GM12874 (cell line): ENCODE results near the gene PLPPR2.

Experiments
- TF ChIP-seq, protein P1 (sequence below): IDR thresholded peaks from 2 replicates; pipeline ENCODE4 v1.5.1; 2011; ENCODE audit warnings: low read depth, mild to moderate bottlenecking, control low read depth, low read length, moderate library complexity; ENCODE audit not compliant: insufficient read depth

PLPPR2 gene

DNA sequence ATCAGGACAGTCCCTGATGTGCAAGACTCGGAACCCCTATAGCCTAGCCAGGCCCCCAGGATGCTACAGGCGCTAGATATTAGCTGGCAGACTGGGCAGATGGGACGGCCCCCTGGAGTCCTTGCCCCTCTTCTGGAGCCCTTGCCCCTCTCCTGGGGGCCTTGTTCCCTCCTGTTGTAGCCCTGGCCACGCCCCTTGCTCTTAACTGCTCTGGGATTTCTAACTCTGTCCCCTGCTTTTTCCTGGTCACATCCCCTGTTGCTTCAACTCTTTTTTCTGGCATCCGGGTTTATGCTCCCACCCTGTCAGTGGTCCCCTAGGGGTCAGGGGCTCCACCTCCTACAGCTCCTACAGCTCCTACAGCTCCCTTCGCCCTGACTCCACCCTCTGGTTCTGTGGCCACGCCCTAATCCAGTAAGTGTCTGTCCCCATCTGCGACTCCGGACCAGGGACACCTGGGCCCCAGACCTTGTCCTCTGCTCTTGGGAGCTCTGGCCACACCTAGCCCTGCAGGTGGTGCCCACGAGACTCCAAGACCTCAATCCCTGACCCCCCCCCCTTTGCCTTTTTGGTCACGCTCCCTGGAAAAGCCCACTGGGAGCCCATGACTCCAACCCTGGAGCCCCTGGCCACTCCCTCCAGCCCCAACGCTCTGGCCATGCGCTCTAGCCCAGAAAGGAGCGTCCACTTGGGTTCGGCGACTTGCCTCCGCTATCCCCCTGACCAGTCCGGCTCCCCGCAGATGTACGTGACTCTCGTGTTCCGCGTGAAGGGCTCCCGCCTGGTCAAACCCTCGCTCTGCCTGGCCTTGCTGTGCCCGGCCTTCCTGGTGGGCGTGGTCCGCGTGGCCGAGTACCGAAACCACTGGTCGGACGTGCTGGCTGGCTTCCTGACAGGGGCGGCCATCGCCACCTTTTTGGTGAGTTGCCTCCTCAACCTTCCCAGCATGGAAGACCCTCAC, 6.8 kb downstream of the PLPPR2 start:
- TF ChIP-seq, protein P1, sequence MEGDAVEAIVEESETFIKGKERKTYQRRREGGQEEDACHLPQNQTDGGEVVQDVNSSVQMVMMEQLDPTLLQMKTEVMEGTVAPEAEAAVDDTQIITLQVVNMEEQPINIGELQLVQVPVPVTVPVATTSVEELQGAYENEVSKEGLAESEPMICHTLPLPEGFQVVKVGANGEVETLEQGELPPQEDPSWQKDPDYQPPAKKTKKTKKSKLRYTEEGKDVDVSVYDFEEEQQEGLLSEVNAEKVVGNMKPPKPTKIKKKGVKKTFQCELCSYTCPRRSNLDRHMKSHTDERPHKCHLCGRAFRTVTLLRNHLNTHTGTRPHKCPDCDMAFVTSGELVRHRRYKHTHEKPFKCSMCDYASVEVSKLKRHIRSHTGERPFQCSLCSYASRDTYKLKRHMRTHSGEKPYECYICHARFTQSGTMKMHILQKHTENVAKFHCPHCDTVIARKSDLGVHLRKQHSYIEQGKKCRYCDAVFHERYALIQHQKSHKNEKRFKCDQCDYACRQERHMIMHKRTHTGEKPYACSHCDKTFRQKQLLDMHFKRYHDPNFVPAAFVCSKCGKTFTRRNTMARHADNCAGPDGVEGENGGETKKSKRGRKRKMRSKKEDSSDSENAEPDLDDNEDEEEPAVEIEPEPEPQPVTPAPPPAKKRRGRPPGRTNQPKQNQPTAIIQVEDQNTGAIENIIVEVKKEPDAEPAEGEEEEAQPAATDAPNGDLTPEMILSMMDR, result no peak

DNA sequence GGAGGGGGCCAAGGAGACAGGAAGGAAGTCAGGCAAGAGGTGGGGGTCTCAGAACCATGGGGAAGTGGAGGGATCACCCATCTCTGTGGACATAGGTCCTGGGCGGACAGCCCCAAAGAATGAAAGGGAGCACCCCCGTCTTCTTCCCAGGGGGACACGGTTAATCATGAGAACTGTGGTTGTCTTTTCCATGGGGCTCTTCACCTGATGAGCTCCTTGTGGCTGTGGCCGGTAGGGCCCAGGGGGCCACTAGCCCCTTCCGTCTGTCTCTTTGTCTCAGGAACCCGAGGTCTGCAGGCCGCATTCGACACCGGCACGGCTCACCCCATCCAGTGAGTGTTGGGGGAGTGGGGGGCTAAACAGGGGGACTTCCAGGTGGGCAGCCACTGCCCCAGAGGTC, 8.6 kb downstream of the PLPPR2 start:
- TF ChIP-seq, protein P1, result no peak

DNA sequence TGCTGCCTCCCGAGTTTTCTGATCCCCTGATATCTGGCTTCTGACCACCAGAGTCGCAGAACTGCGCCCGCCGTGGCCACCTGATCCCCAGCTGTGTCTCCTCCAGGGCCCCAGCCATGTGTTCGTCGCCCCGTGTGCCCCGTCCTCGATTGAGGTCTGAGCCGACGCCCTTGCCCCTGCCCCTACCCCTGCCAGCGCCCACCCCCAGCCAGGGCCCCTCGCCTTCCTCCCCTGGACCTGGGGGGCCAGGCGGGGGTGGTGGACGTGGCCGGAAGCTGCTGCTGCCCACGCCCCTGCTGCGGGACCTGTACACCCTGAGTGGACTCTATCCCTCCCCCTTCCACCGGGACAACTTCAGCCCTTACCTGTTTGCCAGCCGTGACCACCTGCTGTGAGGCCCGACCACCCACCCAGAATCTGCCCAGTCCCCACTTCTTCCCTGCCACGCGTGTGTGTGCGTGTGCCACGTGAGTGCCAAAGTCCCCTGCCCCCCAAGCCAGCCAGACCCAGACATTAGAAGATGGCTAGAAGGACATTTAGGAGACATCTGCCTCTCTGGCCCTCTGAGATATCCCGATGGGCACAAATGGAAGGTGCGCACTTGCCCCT, 9.2 kb downstream of the PLPPR2 start:
- TF ChIP-seq, protein P1, result no peak

DNA sequence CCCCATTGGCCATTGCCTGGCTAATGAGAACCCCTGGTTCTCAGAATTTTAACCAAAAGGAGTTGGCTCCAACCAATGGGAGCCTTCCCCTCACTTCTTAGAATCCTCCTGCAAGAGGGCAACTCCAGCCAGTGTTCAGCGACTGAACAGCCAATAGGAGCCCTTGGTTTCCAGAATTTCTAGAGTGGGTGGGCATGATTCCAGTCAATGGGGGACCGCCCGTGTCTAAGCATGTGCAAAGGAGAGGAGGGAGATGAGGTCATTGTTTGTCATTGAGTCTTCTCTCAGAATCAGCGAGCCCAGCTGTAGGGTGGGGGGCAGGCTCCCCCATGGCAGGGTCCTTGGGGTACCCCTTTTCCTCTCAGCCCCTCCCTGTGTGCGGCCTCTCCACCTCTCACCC, 9.7 kb downstream of the PLPPR2 start:
- TF ChIP-seq, protein P1, result no peak

DNA sequence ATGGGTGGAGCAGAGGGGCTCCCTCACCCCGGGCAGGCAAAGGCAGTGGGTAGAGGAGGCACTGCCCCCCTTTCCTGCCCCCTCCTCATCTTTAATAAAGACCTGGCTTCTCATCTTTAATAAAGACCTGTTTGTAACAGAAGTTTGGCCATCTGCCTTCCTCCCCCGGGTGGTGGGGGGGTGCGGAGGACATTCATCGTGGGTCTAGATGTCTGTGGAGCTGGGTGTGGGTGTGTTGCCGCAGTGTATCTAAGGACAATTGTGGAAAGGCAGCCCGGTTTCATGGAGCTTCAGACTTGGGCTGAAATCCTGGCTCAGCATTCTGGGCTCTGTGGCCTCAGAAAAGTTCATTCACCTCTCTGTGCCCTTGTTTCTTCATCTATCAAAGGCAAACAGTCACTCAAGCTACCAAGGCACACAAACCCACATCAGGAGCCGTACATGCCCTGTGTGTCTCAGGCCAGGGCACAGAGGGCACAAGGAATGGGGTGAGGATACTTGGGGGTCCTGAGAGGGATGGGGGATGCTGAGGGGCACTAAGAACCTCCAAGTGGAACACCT, 10.4 kb downstream of the PLPPR2 start:
- TF ChIP-seq, protein P1, result no peak

DNA sequence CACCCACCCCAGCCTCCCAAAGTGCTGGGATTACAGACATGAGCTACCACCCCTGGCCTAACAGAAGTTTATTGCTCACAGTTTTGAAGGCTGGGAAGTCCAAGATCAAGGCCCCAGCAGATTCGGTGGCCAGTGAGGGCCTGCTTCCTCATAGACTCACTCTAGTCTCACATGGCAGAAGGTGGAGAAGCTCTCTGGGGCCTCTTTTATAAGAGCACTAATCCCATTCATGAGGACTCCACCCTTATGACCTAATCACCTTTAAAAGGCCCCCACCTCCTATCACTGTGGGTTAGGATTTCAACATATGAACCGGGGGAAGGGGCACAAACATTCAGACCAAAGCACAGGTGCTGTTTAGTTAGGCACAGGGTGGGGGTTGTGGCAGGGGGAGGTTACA, 12.3 kb downstream of the PLPPR2 start:
- TF ChIP-seq, protein P1, result no peak

DNA sequence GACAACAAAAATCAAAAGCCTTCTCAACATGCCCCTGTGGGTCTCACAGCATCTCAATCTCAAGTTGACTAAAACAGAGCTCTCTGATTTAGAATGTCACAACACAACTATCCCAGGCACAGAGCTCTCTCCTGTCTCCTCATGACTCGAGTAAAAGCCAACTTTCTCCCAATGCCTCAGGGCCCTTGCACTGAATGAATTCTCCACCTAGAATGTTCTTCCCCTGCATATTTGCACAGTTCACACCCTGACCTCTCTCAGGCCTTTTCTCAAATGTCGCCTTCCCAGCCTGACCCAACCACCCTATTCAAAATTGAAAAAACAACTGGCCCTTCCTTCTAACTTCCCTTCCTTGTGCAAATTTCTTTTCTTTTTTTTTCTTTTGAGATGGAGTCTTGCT, 15.5 kb downstream of the PLPPR2 start:
- TF ChIP-seq, protein P1, result no peak
